HG03280 (cell line): Measurements from ENCODE around the gene PSG1.
"Not testable (repeated sequence)": the region's sequence is repeated elsewhere in the genome, so short reads cannot be mapped to it uniquely, and the experiment has no call there.

Source experiments
- ATAC-seq: cut with Tn5 transposase; IDR thresholded peaks from one replicate; pipeline ENCODE4 v1.9.1; 2021; ENCODE audit warnings: mild to moderate bottlenecking, moderate library complexity; ENCODE audit not compliant: unreplicated experiment

The PSG1 gene

GRCh38 chr19:42882010-42882409, 2.5 kb upstream of the PSG1 start:
- not testable (repeated sequence) for ATAC-seq

GRCh38 chr19:42881279-42881678, 1.8 kb upstream of the PSG1 start:
- ATAC-seq: not testable (repeated sequence)

GRCh38 chr19:42880621-42881020, 1.1 kb upstream of the PSG1 start:
- not testable (repeated sequence) for ATAC-seq

- ATAC-seq: not testable (repeated sequence)
Observed at GRCh38 chr19:42876596-42876995, 2.9 kb downstream of the PSG1 start.

- not testable (repeated sequence) for ATAC-seq
Observed at GRCh38 chr19:42875881-42876280, 3.6 kb downstream of the PSG1 start.

- not testable (repeated sequence) for ATAC-seq
Observed at GRCh38 chr19:42874901-42875813, 4.4 kb downstream of the PSG1 start.

GRCh38 chr19:42874136-42874535, 5.4 kb downstream of the PSG1 start:
- ATAC-seq: not testable (repeated sequence)

GRCh38 chr19:42872608-42873007, 6.9 kb downstream of the PSG1 start:
- no peak for ATAC-seq

GRCh38 chr19:42857544-42857867, 22.0 kb downstream of the PSG1 start:
- no peak for ATAC-seq

GRCh38 chr19:42856866-42857543, 22.5 kb downstream of the PSG1 start:
- not testable (repeated sequence) for ATAC-seq

GRCh38 chr19:42854745-42855144, 24.8 kb downstream of the PSG1 start:
- ATAC-seq: not testable (repeated sequence)

- ATAC-seq: not testable (repeated sequence)
Observed at GRCh38 chr19:42853231-42853630, 26.3 kb downstream of the PSG1 start.

- ATAC-seq: not testable (repeated sequence)
Observed at GRCh38 chr19:42852821-42853220, 26.7 kb downstream of the PSG1 start.

GRCh38 chr19:42851718-42852280, 27.7 kb downstream of the PSG1 start:
- not testable (repeated sequence) for ATAC-seq

GRCh38 chr19:42850981-42851717, 28.4 kb downstream of the PSG1 start:
- ATAC-seq: no peak

- no peak for ATAC-seq
Observed at GRCh38 chr19:42846597-42846996, 32.9 kb downstream of the PSG1 start.

GRCh38 chr19:42843631-42844030, 35.9 kb downstream of the PSG1 start:
- not testable (repeated sequence) for ATAC-seq

GRCh38 chr19:42832746-42833442, 46.6 kb downstream of the PSG1 start:
- ATAC-seq: not testable (repeated sequence)

GRCh38 chr19:42832023-42832680, 47.4 kb downstream of the PSG1 start:
- not testable (repeated sequence) for ATAC-seq
